Activated CD8-positive, alpha-beta memory T cell treated with anti-CD3 and anti-CD28 coated beads for 48 hours (primary cell): Measurements from ENCODE around the gene ALG8.
"Not testable (repeated sequence)": the region's sequence is repeated elsewhere in the genome, so short reads cannot be mapped to it uniquely, and the experiment has no call there.

Source experiments
- DNase-seq, 3 experiments: peaks; one replicate each; pipeline ENCODE4 v3.0.0-alpha.2; 2020; ENCODE audit warnings: low read depth in 2 of 3, low spot score in 2 of 3

Gene ALG8

GRCh38 chr11:78072455-78072854 lies 67.0 kb downstream of the ALG8 start:
- DNase-seq: no peak

- no peak for DNase-seq
Measured at GRCh38 chr11:78071717-78072116, 67.7 kb downstream of the ALG8 start.

- DNase-seq: no peak
Measured at GRCh38 chr11:78070621-78071020, 68.8 kb downstream of the ALG8 start.

- no peak for DNase-seq
Measured at GRCh38 chr11:78069465-78069864, 70.0 kb downstream of the ALG8 start.

GRCh38 chr11:78067704-78068103 lies 71.7 kb downstream of the ALG8 start:
- no peak for DNase-seq

GRCh38 chr11:78066471-78066870 lies 73.0 kb downstream of the ALG8 start:
- no peak for DNase-seq

GRCh38 chr11:78065203-78065602 lies 74.2 kb downstream of the ALG8 start:
- no peak for DNase-seq

- DNase-seq: no peak
Measured at GRCh38 chr11:78063440-78064181, 75.8 kb downstream of the ALG8 start, which contains the start of gene THRSP. Gene THRSP, plus strand, starts transcription at chr11:78063861. Its CDS starts 21 bp downstream, at chr11:78063882.

GRCh38 chr11:78062671-78063070 lies 76.8 kb downstream of the ALG8 start:
- DNase-seq: no peak

- no peak for DNase-seq
Measured at GRCh38 chr11:78061921-78062311, 77.5 kb downstream of the ALG8 start.

GRCh38 chr11:78061088-78061920 lies 78.1 kb downstream of the ALG8 start:
- DNase-seq: no peak

GRCh38 chr11:78060533-78060932 lies 78.9 kb downstream of the ALG8 start:
- no peak for DNase-seq

GRCh38 chr11:78059749-78060328 lies 79.6 kb downstream of the ALG8 start:
- DNase-seq: not testable (repeated sequence)

- DNase-seq: no peak
Measured at GRCh38 chr11:78057462-78058055, 81.9 kb downstream of the ALG8 start.

GRCh38 chr11:78056093-78056492 lies 83.3 kb downstream of the ALG8 start:
- no peak for DNase-seq

GRCh38 chr11:78054971-78055370 lies 84.5 kb downstream of the ALG8 start:
- no peak for DNase-seq

- DNase-seq: no peak
Measured at GRCh38 chr11:78050964-78051831, 88.2 kb downstream of the ALG8 start.
